Hippocampal formation (tissue), 2 donors: Measurements from ENCODE around the gene SYCE3.
A peak's percentile ranks its signal among the peaks of the same experiment; 100 is the strongest.
"Not testable (repeated sequence)": the region's sequence is repeated elsewhere in the genome, so short reads cannot be mapped to it uniquely, and the experiment has no call there.

ENCODE experiments used
- DNase-seq, 2 donors: peaks; one replicate each; lab custom pipeline; 2025; lab: John Stamatoyannopoulos, UW

Gene SYCE3, protein sequence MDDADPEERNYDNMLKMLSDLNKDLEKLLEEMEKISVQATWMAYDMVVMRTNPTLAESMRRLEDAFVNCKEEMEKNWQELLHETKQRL

DNA sequence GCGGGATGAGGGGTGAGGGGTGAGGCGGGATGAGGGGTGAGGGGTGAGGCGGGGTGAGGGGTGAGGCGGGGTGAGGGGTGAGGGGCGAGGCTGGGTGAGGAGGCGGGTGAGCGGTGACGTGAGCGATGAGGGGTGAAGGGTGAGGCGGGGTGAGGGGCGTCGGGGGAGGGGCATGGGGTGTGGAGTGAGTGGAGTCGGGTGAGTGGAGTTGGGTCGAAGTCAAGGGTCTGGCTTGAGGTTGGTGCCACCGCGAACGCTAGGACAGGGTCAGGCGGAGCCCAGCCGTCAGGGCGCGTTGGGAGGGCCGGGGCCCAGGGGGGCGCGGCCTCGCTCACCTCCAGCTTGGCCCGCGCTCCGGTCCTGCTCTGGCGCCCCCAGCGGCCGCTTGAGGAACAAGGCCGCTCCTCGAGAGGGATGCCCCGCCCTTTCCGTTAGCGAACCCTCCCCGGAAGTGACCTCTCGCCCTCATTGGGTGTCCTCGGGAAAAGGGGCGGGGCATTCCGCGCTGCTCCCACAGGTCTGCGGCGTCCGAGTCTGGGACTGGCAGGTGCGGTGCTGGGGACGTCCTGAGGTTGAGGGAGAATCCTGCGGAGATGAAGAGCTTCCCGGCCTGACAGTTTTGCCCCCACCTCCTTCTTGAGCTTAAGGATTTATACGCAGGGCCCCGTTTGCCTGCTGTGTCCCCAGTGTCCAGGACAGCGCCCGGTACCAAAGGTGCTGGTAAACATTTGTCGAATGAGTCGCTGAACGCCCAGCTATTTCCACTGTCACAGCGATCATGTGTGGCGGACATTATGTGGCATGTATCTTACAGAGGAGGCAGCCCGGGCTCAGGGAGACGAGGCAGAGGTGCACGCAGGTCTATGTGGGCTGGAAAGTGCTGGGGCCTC, at the start of gene SYCE3:
Gene SYCE3 (minus strand): TSS at position 397 of the 890 bp plus-strand sequence. CDS start 6,514 bp downstream, outside the sequence.
- DNase-seq: peak; percentile 91 to 94

GRCh38 chr22:50612168-50612527, 49.4 kb upstream of the SYCE3 start:
- no peak for DNase-seq

DNA sequence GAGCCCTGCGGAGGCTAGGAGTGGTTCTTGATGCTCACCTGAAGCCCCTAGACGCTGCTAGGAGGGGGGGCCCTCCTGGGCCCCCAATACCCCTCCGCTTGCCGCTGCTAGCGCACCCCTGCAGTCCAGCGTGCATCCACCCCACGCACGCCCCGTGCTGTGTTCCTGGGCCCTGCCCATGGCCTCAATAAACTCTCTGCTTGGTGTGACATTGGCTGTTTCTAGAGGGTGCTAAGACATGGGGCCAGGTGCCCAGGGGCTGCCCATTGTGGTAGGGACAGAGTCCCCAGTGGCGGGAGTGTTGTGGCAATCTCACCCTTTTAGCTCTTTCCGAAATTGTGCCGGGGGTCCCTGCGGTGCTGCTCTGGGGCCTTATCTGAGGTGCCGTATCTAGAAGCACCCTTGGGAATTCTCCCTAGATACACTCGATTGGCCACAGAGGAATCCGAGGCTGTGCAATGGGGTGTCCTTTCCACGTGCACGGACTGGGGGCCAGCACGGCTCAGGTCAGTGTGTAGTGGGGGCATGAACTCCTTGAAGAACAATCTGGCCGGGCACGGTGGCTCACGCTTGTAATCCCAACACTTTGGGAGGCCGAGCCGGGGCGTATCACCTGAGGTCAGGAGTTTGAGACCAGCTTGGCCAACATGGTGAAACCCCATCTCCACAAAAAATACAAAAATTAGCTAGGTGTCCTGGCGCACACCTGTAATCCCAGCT, 48.8 kb upstream of the SYCE3 start:
- DNase-seq: no peak

GRCh38 chr22:50610581-50610980, 47.9 kb upstream of the SYCE3 start:
- DNase-seq: no peak

- no peak for DNase-seq
These were observed 47.3 kb upstream of the SYCE3 start for GRCh38 chr22:50610041-50610451.

DNA sequence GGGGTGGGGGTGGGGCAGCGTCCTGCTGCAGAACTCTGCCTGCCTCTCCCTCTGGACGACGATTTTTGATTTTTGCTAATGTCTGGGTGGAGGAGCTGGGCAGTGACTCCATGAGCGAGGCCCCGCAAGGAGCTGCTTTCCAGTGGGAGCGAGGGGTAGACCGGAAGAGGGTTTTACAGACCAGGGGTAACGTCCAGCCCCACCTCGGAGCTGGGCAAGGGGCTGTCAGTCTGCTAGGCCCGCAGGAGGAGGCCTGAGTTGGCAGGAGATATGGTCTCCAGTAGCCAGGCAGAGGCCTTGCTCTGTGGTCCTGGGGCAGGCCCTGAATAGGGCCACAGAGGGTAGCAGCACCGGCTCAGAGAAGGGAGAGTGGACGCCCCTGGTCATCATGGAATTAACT, 46.9 kb upstream of the SYCE3 start:
- DNase-seq: no peak

DNA sequence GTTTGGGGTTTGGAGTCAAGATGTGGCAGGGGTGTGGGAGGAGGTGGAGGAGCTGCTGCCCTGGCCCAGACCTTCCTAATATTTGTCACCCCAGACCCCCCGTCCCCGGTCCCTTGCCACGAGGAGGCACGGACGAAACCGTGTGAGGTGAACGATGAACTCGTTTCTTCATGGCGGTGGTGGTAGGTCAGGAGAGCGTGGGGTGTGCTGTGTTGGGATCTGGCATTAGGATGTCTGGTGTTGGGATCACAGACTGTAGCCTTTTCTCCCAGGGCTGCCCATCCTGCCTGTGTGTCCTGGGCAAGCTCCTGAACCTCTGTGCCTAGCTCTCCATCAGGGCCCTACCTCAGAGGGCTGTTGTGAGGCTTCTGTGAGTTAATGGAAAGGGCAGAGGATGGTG, 46.3 kb upstream of the SYCE3 start:
- DNase-seq: no peak

DNA sequence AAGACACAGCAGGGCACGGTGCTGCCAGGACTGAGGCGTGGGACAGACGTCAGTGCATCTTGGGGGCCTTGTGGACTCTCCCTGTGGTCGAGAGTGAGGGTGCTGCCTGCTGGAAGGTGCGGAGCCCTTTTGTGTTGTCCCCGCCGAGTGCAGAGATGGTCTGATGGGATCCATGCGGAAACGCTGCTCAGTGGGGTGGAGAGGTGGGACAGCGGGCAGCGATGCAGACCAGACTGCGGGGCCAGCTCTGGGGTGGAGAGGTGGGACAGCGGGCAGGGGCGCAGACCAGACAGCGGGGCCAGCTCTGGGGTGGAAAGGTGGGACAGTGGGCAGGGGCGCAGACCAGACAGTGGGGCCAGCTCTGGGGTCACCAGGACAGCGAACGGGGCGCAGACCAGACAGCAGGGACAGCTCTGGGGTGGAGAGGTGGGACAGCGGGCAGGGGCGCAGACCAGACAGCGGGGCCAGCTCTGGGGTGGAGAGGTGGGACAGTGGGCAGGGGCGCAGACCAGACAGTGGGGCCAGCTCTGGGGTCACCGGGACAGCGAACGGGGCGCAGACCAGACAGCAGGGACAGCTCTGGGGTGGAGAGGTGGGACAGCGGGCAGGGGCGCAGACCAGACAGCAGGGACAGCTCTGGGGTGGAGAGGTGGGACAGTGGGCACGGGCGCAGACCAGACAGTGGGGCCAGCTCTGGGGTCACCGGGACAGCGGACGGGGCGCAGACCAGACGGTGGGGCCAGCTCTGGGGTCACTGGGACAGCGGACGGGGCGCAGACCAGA, 45.5 kb upstream of the SYCE3 start:
- not testable (repeated sequence) for DNase-seq

DNA sequence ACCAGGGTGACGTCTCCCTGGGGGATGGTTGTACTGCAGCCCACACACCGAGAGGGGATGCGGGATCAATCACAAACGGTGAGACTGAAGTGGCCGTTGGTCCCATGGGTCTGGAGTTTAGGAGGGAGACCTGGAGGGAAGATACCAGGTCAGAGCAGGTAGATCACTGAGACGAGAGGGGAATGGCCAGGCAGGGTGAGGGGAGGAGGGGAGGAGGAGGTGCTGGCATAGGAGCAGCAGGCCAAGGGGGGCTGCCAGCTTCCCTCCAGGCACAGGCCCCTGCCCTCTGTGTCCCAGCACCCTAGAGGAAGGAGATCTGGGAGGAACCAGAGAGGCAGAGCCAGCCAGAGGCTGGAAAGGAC, 44.9 kb upstream of the SYCE3 start:
- DNase-seq: no peak

DNA sequence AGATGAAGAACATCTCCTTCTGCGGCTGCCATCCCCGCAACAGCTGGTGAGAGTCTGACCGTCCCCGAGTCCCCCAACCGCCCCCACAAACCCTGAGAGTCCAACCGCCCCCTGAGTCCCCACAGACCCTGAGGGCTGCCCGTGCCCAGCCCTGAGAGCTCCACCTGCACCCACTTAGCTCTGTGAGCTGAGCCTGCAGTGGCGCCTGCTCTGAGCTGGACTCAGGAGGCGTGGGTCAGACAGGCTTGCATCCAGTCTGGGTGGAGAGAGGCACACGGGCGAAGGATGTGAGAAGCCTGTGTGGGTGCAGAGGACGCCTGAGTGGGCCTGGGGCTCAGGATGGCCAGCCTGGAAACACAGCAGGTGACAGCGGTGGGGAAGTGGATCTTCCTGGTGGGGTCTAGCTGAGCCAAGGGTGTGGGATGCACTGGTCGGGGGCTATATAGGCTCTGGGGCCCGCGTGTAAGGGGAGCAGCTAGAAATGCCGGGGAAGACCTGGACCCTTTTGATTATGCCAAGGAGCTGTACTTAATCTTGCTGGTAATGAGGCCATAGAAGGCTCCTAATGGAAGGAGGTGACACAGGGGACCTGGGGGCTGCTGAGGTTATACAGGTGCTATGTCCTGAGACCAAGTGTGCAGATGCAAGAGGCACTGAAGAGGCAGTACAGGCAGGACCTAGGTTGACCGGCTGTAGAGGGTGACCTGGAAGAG, 44.4 kb upstream of the SYCE3 start:
- DNase-seq: no peak

GRCh38 chr22:50606165-50606945, 43.6 kb upstream of the SYCE3 start:
- DNase-seq: no peak

DNA sequence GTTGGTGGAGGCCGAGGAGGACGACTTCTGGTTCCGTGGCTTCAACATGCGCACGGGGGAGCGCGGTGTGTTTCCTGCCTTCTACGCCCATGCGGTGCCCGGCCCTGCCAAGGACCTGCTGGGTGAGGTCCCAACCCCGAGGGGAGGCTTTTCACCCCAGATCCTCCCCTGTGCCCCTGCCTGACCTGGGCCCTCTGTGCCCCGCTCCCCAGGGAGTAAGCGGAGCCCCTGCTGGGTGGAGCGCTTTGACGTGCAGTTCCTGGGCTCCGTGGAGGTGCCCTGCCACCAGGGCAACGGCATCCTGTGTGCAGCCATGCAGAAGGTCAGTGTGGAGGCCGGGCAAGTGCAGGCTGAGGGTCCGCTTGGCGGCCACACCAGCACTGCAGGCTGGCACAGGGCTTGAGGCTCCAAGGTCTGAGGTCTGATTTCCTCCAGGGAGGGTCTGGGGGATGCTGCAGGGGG, 42.9 kb upstream of the SYCE3 start:
- no peak for DNase-seq

GRCh38 chr22:50605002-50605612, 42.4 kb upstream of the SYCE3 start:
- no peak for DNase-seq

GRCh38 chr22:50604256-50605001, 41.7 kb upstream of the SYCE3 start:
- DNase-seq: no peak

DNA sequence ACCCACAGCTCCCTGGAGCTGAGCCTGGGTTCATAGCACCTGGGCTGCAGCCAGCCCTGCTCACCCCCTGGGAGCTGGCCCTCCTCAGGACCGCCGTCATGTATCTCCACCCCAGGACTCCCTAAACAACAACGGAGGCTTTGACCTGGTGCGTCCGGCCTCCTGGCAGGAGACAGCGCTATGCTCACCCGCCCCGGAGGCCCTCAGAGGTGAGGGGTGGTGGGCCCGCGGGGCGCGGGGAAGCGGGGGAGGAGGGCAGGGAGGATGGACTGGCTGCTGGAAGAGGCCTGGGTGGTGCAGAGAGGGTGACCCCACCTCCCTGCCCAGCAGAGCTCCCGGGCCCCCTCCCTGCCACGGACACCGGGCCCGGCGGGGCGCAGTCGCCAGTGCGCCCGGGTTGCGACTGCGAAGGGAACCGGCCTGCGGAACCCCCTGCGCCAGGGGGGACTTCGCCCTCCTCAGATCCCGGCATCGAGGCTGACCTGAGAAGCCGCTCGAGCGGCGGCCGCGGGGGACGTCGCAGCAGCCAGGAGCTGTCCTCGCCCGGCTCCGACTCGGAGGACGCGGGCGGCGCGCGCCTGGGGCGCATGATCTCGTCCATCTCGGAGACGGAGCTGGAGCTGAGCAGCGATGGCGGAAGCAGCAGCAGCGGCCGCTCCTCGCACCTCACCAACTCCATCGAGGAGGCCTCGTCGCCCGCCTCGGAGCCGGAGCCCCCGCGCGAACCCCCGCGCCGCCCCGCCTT, 41.0 kb upstream of the SYCE3 start:
- no peak for DNase-seq

GRCh38 chr22:50602338-50602700, 39.6 kb upstream of the SYCE3 start:
- DNase-seq: peak in 1 of 2 donors; percentile 13

DNA sequence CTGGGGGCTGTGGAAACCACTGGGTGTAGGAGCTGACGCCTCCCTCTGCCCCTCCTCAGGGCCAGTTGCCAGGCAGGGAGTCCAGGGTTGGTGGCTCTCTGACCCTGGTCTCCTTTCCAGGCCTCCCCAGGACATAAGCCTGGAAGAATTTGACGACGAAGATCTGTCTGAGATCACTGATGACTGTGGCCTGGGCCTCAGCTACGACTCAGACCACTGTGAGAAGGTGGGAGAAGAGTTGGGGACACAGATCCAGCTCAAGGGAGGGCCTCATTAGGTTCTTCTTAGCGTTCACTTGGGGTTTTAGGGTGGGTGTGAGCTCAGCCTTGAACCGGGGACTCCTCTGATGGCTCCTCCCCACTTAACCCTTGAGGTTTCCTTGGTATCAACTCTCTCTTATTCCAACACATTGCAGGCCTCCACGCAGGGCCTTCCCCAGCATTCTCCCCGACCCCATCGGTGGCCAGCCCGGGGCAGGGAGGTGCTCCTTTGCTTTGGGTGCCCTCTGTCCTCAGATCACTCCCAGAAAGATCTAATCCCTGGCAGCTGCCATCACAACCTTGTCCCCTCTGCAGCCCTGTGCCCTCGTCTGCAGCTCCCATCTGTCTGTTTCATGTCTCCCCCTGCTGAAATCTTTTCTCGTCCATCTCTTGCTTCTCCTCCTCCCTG, 39.1 kb upstream of the SYCE3 start:
- no peak for DNase-seq

DNA sequence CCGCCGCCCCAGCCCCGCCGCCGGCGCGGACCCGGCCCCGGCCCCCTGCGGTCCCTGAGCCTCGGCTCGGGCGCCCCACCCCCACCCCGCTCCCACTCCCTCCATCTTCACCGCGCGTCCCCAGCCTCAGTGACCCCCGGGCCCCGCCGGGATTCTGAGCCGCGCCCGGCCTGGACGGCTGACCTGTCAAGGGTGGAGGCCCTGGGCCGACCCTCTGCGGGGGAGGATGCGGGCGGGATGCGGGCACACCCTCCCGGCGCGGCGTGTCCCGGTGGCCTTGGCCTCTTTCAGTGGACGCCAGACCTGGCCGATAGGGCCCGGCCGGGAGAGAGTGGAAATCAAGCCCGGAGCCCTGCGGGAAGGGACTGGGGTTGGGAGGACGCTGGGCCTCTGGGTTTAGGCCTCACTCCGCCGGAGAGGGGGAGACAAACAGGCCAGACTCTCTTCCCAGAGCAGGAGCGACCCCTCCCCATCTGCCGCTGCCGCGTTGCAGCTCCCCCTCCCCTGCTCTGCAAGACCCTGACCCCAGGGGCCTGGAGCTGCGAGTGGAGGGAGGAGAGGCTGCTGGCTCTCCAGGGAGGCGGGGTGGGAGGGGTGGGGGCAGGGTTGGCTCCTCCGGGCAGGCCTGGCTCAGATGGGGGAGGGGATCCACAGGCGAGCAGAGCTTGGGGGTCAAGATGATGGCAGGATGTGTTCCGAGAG, 38.4 kb upstream of the SYCE3 start:
- DNase-seq: no peak
